ENCODE results near the gene AQP12B. TPM values are rescaled to one million over a fixed set of nuclear protein-coding genes. Genes with fewer than 3 reads are reported as not detected.
A peak's percentile ranks its signal among the peaks of the same experiment; 100 is the strongest.

Gene AQP12B
- total and polyA plus RNA-seq, 9 donors, result 0.24 to 1.7 (median 1.0) TPM; not detected in 1

DNA sequence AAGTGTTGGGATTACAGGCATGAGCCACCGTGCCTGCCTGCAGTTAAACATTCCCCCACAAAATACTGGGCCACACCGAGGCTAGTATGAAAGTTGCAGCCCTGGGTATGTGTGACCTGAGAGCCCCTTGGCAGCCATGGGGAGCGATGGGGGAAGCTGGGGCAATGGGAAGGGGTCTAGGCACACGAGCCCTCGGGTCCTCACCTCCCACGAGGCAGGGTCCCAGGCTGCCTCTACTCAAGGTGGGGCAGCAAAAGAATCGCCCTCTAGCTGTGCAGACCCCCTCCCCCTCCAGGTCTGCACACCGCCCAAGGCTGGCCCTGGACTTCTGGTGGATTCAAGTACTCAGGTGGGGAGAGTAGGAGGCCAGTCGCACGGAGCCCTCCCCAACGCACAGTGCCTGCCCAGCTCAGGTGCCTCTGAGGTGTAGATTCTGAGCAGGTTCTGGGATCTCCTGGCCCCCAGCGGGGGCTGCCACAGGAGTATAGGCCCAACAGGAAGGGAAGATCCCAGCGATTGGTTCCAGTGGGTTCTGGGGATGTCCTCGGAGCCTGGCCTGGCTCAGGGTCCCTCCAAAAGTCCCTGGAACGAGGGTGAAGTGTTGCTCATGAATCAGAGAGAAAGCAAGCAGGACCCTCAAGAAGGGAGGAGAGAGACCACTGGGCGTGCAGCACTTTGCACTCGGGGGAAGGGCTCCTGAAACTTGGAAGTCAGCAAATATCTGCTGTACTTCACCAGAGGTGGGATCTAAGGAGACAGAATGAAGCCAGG, 54.8 kb downstream of the AQP12B start:
- H3K4me3 ChIP-seq (ENCODE audit: low read length), result no peak overlapping the region
- H3K9me3 ChIP-seq (replicated peaks; ENCODE audit: control insufficient read depth, low read depth, low read length), result no peaks in the 10 kb centered on the region
- no peaks in the 10 kb centered on the region for H3K27me3 ChIP-seq (ENCODE audit: control insufficient read depth, insufficient read depth, low read length)
- 81% methylated on average over 9 of the region's 17 CpGs for WGBS (ENCODE audit: insufficient coverage)
- no peaks in the 10 kb centered on the region for H3K36me3 ChIP-seq (ENCODE audit: control insufficient read depth, insufficient read depth, low read length)
- H3K4me1 ChIP-seq (ENCODE audit: control insufficient read depth, insufficient read depth, low read length), result peaks cover 7% of the 10 kb centered on the region
- H3K27ac ChIP-seq (ENCODE audit: low read length), result no peak overlapping the region
- no peak for DNase-seq

DNA sequence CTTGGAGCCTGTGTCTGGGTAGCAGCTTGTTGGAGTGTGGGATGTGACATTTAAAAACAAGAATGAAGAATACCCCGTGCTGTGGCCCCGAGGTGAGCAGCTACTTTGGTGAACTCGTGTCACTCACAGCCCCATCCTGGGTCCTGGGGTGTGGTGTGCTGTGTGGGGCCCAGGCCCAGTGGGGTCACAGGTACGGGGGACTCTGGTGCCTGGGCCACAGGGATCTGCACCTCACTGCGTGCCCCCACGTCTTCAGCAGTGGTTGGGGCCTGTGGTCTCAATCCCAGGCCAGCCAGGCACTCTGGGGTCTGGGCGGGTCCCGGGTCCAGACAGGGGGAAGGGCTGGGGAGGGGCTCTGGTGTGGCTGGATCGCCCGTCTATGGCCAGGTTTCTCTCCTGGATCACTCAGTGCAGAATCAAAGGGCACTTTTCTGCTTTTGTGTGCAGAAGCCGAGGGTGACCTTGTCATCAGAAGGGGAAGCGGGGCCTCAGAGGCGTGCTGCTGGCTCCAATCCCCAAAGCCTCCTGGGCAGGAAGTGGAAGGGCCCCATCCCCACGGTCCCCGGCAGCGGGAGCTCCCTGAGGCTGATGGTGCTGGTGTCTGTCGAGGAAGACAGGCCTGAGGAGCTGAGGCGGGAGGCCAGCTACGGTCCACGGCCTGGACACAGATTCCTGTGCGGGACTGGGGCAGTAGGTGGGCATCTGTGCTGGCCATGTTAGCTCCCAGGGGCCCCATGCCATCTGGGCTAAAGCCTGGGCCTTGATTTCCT, 56.0 kb downstream of the AQP12B start:
- Histone ChIP-seq H3K4me3 (ENCODE audit: low read length) (no peak overlapping the region), H3K9me3 (replicated peaks; ENCODE audit: control insufficient read depth, low read depth, low read length) (no peaks in the 10 kb centered on the region), H3K4me1 (ENCODE audit: control insufficient read depth, insufficient read depth, low read length) (peaks cover 7% of the 10 kb centered on the region), H3K36me3 (ENCODE audit: control insufficient read depth, insufficient read depth, low read length) (no peaks in the 10 kb centered on the region), H3K27me3 (ENCODE audit: control insufficient read depth, insufficient read depth, low read length) (no peaks in the 10 kb centered on the region), H3K27ac (ENCODE audit: low read length) (no peak overlapping the region)
- WGBS (ENCODE audit: insufficient coverage), result 27% methylated on average over 16 of the region's 21 CpGs
- DNase-seq, result peak; percentile 51

Other genes with a start within 250 kb of the AQP12B start
- 21.1 TPM for gene GPC1, start 247.2 kb downstream of the AQP12B start, total RNA-seq
- 100 to 1,000 TPM in 4 of 8 donors, 10 to 100 TPM in 4; 85.1 to 111 (median 100) TPM for gene GPC1, start 247.2 kb downstream of the AQP12B start, polyA plus RNA-seq (ENCODE audit: insufficient read depth in 1 of 8, insufficient read length in 8 of 8, low replicate concordance in 1 of 8)
- 5.6 TPM for gene ANKMY1, start 124.9 kb downstream of the AQP12B start, total RNA-seq
- gene ANKMY1, start 124.9 kb downstream of the AQP12B start, polyA plus RNA-seq (ENCODE audit: insufficient read depth in 1 of 8, insufficient read length in 8 of 8, low replicate concordance in 1 of 8), result 10 to 100 TPM in 1 of 8 donors, 1 to 10 TPM in 7; 5.2 to 10.8 (median 7.7) TPM
- gene DUSP28, start 122.5 kb downstream of the AQP12B start, total RNA-seq, result 10.7 TPM
- 10 to 100 TPM in 4 of 8 donors, 1 to 10 TPM in 4; 6.6 to 13.5 (median 10.7) TPM for gene DUSP28, start 122.5 kb downstream of the AQP12B start, polyA plus RNA-seq (ENCODE audit: insufficient read depth in 1 of 8, insufficient read length in 8 of 8, low replicate concordance in 1 of 8)
- gene RNPEPL1, start 114.4 kb downstream of the AQP12B start, total RNA-seq, result 13.6 TPM
- 10 to 100 TPM; 22.2 to 38.8 (median 33.0) TPM for gene RNPEPL1, start 114.4 kb downstream of the AQP12B start, polyA plus RNA-seq (ENCODE audit: insufficient read depth in 1 of 8, insufficient read length in 8 of 8, low replicate concordance in 1 of 8)
- gene CAPN10, start 96.2 kb downstream of the AQP12B start, total RNA-seq, result 18.9 TPM
- gene CAPN10, start 96.2 kb downstream of the AQP12B start, polyA plus RNA-seq (ENCODE audit: insufficient read depth in 1 of 8, insufficient read length in 8 of 8, low replicate concordance in 1 of 8), result 10 to 100 TPM; 14.2 to 23.6 (median 17.1) TPM
- 1.1 TPM for gene GPR35, start 57.4 kb downstream of the AQP12B start, total RNA-seq
- gene GPR35, start 57.4 kb downstream of the AQP12B start, polyA plus RNA-seq (ENCODE audit: insufficient read depth in 1 of 8, insufficient read length in 8 of 8, low replicate concordance in 1 of 8), result 1 to 10 TPM in 5 of 8 donors, under 1 TPM in 3; 0.75 to 5.1 (median 1.9) TPM
- gene AQP12A, start 9.0 kb upstream of the AQP12B start, total RNA-seq, result not detected
- 1 to 10 TPM in 2 of 8 donors, under 1 TPM in 5, not detected in 1; 0.27 to 1.4 (median 0.86) TPM for gene AQP12A, start 9.0 kb upstream of the AQP12B start, polyA plus RNA-seq (ENCODE audit: insufficient read depth in 1 of 8, insufficient read length in 8 of 8, low replicate concordance in 1 of 8)
- 7.3 TPM for gene KIF1A, start 137.3 kb upstream of the AQP12B start, total RNA-seq
- gene KIF1A, start 137.3 kb upstream of the AQP12B start, polyA plus RNA-seq (ENCODE audit: insufficient read depth in 1 of 8, insufficient read length in 8 of 8, low replicate concordance in 1 of 8), result 1 to 10 TPM; 2.2 to 8.6 (median 4.6) TPM
- 0.13 TPM for gene AGXT, start 185.9 kb upstream of the AQP12B start, total RNA-seq
- gene AGXT, start 185.9 kb upstream of the AQP12B start, polyA plus RNA-seq (ENCODE audit: insufficient read depth in 1 of 8, insufficient read length in 8 of 8, low replicate concordance in 1 of 8), result under 1 TPM in 2 of 8 donors, not detected in 6; 0.19 to 0.30 TPM
- not detected for gene MAB21L4, start 213.3 kb upstream of the AQP12B start, total RNA-seq
- gene MAB21L4, start 213.3 kb upstream of the AQP12B start, polyA plus RNA-seq (ENCODE audit: insufficient read depth in 1 of 8, insufficient read length in 8 of 8, low replicate concordance in 1 of 8), result 1 to 10 TPM in 1 of 8 donors, under 1 TPM in 4, not detected in 3; 0.06 to 2.4 (median 0.36) TPM
- gene CROCC2, start 223.5 kb upstream of the AQP12B start, total RNA-seq, result 0.04 TPM
- gene CROCC2, start 223.5 kb upstream of the AQP12B start, polyA plus RNA-seq (ENCODE audit: insufficient read depth in 1 of 8, insufficient read length in 8 of 8, low replicate concordance in 1 of 8), result under 1 TPM in 7 of 8 donors, not detected in 1; 0.11 to 0.50 (median 0.22) TPM

All from muscle of leg (tissue), 11 donors.